GM19438 (cell line): Measurements from ENCODE around the gene ZNF337.
"Not testable (repeated sequence)": the region's sequence is repeated elsewhere in the genome, so short reads cannot be mapped to it uniquely, and the experiment has no call there.

Experiments
- ATAC-seq: cut with Tn5 transposase; IDR thresholded peaks from one replicate; pipeline ENCODE4 v1.9.1; 2021; ENCODE audit warnings: low read depth; ENCODE audit not compliant: unreplicated experiment

The ZNF337 gene

DNA sequence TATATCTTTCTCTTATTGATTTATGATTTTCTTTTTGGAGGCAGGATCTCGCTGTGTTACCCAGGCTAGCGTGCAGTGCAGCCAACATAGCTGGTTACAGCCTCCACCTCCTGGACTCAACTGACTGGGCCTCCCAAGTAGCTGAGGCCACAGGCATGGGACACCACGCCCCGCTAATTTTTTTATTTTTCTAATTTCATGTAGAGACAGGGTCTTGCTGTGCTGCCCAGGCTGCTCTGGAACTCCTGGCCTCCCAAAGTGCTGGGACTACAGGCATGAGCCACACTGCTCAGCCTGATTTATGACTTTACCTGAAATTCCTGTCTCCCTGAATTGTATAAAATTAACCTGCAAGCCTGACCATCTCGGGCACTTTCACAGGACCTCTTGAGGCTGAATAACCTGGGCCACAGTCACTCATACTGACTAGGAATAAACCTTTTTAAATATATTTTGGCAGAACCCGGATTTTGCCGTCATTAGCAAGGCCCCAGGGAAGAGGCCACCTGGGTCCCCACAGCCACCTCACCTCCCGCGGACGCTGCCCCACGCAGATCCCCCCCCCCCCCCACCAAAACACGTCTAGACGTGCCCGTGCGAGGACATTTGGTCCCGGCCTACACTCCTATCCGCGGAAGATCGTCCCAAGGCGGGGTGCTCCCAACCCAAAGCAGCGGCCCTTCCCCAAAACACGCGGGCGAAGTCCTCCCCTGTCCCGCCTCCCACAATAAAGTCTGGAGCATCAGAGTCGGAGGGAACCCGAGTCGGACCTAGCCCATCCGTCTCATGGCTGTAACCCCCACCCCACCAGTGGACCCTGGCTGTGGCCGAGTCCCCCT is 902 bp downstream of the ZNF337 start:
- peak; percentile 9 for ATAC-seq

DNA sequence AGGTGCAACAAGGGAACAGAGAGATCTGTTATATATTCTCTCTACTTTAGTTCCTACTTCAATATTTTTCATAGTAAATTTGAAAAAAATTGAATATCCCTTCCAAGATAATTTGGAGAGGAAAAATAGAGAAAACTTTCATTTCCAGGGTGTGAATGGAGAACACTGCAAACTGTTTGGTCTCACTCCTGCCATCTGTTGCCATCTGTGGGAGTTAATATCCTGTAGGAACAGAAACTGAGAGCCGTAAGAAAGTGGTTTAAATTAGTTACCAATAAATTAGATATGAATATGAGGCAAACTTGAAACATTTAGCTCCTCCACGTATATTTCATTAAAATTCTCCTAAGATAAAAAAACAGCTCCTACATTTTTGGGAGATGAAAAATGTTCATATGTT is 4.2 kb downstream of the ZNF337 start:
- no peak for ATAC-seq

DNA sequence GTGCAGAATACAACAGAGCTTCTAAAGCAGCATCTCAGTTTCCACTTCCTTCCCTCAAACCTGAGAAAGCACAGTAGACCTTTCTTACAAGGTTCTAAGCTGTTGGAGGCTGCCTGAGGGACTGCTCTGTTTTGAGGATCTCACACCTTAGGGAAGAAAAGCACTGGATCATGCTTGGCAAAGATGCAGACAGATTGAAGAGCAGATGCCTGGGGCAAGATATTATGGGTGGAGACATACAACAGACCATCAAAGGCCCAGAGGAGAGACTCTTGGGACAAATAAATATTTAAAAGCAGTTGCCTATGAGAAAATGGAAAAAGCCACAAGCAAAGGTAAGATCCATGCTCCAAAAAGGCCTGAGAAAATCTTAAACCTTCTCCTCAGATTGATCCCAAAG is 6.2 kb downstream of the ZNF337 start:
- ATAC-seq: no peak

DNA sequence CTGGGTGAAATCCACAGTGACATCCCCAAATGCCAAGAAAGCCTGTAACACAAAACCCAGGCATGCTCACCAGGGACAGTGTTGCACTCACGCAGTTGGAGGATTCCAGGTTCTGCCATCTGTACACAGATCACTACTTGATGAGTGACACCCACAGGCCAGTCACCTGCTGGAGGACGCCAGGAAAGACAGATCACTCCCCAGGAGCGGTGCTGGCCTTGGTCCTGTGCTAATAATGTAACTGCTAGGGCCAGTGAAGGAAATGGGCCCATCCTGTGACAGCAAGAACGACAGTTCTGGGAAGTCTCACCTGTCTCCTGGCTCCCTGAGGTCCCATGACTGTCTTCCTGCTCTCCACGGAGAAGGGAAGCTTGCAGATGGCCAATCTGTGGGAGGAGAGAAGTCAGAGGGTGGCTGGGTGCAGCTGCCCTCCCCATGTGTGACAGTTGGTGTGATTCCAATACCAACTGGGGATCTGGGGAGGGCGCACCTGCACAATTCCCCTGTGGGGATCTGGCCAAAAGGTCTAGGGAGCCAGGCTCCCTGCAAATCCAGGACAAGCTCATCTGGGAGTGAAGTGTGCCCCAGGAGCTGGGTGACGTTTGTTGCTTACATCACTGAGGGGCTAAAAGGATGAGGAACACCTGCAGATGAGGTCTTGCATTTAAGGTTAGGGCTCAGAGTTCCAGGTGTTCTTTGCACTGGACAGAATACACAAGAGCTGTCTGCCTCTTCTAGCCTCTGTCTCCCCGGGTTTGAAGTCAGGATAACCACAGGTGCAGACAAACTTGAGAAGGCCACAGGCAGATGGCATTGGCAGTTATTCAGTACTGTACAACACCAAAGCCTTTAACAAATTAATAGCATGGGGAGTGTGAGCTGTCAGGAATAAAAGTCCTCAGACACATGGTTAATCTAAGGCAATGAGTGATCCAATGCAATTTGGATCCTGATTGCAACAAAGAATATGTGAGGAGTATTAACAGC is 10.3 kb downstream of the ZNF337 start:
- ATAC-seq: peak; percentile 40

DNA sequence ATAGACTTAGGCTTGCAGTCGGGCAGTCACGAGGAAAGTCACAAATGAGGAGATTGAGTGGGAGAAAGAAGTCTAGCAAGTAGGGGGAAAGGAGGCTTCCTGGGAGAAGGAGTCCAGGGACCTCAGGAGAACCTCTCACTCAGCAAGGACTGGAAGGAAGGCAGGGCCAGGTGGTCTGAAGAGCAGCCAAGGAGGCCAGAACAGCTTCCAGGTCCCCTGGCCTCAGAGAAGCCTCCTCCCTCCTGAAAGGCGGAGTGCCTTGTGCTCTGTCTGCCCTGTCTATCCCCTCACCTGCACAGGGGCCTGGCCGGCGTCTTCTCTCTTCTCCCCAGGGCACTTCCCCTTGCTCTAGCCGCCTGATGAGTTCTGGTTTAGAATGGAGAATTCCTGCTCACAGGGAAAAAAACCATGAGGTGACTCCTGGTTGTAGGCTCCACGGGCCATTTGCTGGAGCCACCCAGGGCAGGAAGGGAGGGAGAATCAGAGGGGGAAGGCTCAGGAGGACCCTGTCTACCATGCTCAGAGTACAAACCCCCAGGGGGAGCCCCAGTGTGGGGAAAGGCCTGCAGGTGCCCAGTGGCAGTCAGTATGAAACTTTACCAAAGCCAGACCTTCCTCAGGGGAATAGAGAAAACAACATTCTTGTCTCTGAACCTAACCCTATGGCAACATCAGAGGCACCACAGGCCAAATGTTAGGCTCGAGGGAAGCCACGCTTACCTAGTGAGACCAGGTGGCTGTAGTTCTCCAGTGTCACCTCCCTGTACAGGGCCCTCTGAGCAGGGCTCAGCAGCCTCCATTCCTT is 11.2 kb downstream of the ZNF337 start:
- ATAC-seq: peak; percentile 81

DNA sequence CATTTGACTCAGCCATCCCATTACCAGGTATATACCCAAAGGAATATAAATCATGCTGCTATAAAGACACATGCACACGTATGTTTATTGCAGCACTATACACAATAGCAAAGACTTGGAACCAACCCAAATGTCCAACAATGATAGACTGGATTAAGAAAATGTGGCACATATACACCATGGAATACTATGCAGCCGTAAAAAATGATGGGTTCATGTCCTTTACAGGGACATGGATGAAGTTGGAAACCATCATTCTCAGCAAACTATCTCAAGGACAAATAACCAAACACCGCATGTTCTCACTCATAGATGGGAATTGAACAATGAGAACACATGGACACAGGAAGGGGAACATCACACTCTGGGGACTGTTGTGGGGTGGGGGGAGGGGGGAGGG is 12.8 kb downstream of the ZNF337 start:
- not testable (repeated sequence) for ATAC-seq

DNA sequence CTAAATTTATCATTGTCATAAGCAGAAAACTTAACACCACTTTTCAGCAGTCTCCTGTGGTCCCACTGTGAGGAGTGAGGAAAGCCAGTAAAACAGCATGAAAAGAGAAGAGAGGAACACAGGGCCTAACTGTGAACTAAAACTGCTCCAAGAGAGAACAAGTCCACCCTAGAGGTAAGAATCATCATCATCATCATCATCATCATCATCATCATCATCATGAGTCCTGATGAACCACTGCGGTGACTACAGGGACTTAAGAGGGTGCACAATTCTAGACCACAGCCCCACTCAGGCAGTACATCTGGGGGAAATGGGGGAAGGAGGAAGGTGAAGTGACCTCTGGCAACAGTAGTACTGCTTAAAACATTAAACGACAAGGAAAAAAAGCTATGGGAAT is 13.6 kb downstream of the ZNF337 start:
- no peak for ATAC-seq

DNA sequence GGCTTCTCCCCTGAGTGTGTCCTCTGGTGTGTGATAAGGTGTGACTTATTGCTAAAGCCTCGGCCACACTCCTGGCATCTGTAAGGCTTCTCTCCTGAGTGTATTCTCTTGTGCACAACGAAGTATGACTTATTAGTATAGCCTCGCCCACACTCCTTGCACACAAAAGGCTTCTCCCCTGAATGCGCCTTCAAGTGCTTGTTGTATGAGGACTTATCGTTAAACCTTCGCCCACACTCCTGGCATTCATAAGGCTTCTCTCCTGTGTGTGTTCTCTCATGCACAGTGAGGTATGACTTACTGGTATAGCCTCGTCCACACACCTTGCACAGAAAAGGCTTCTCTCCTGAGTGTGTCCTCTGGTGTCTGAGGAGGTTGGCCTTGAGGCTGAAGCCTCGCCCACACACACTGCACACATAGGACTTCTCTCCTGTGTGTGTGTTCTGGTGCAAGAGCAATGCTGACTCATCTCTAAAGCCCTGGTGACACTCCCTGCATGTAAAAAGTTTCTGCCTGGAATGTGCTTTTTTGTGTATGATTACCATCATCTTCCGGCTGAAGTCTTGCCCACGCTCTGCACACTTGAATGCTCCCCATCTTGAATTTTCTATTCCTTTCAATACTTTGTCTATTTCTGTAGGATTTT is 20.4 kb downstream of the ZNF337 start:
- ATAC-seq: no peak

DNA sequence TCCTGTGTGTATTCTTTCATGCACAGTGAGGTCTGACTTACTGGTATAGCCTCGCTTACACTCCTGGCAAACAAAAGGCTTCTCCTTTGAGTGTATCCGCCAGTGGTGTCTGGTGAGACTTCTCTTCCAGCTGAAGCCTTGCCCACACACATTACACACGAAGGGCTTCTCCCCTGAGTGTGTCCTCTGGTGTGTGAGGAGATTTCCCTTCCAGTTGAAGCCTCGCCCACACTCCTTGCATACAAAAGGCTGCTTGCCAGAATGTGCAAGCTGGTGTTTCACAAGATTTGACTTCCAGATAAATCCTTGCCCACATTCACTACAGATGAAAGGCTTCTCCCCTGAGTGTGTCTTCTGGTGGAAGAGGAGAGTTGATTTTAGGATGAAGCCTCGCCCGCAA is 21.5 kb downstream of the ZNF337 start:
- no peak for ATAC-seq

DNA sequence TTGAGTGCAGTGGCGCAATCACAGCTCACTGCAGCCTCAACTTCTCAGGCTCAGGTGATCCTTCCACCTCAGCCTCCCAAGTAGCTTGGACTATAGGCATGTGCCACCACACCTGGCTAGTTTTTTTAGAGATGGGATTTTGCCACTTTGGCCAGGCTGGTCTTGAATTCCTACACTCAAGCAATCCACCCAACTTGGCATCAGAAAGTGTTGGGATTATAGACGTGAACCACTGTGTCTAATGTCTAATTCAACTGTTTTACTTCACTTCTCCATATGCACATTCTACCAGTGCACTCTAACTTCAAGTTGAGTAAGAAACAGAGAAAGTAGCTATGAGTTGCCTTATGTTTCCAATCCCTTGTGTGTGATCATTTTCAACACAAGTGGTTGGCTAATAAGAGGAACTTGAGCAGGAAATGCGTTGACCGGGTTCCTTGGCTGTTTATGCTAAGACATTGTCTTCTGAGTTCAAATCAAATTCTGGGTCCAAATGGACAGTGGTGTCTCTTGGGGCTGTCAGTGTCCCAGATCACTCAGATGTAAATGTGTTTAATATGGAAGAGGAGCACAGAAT is 23.9 kb downstream of the ZNF337 start:
- no peak for ATAC-seq

DNA sequence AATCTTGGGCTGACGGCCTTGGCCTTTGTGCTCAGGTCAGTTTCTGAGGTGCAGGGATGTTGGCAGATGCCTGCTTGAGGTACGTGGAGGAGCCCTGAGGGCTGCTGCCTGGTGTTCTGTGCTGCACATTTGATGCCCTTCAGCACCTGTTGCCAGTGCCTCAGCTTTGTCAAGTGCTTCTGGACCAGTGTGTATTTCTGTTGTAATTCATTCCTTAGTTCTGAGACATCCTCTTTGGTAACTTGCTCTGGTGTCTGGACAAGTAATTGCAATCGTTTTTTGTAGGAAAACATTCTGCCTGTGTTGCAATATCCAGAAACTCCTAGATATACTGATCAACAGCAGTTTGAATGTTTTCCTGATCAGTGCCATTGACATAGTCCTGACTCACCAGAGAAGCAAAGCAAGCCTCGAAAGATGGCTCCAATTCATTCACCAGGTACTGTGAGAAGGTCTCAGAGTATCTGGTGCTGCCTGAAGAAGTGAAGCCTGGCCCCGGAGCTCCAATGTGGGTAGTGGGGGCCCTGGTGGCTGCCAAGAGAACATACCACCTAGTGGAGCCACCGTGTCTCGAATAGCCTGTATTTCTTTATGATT is 26.7 kb downstream of the ZNF337 start:
- no peak for ATAC-seq

DNA sequence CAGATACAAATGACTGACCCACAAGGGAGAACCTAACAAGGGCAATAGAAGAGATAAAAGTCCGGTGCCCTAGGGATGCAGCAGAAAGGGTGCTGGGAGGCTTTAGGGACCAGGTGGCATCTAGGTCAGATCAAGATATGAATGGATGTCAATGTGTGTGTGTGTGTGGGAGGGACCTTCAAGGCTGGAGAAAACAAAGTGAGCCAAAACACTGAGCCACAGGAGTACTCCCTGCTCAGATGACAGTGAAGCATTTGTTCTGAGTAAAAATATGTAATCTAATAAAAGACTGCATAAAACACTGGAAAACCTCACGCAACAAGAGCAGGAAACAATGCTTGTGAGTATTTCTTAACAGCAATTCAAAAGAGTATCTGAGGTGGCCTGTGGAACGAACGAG is 28.2 kb downstream of the ZNF337 start:
- ATAC-seq: no peak

DNA sequence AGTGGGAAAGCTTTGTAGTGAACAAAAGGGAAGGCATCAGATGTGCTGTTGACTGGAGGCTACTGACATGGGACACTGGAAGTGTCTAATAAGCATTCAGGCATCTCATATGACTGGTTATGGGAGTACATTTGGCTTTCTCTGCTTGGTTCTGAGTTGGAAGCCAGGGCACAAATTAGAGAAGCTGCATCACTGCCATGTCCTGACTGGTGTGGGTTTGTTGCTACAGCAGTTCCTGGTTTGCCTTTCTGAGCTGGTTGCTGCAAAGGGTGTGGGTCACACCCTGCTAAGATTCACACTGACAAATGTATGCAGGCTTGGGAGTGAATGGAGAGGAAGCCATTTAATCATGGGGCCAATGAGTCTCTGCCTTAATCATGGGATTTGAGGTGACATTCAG is 36.7 kb downstream of the ZNF337 start:
- ATAC-seq: no peak

DNA sequence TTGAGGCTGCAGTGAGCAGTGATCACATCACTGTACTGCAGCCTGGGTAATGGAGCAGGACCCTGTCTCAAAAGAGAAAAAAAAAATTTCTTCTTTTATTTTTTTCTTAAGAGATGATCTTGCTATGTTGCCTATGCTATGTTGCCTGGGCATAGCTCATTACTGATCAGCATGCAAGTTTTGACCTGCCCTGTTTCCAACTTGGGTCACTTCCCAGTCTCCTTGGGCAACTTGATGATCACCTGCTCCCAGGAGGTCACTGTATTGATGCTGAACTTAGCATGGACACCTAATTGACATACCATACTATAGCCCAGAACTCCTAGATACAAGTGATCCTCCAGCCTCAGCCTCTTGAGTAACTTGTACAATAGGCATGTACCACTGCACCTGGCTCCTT is 42.2 kb downstream of the ZNF337 start:
- no peak for ATAC-seq

DNA sequence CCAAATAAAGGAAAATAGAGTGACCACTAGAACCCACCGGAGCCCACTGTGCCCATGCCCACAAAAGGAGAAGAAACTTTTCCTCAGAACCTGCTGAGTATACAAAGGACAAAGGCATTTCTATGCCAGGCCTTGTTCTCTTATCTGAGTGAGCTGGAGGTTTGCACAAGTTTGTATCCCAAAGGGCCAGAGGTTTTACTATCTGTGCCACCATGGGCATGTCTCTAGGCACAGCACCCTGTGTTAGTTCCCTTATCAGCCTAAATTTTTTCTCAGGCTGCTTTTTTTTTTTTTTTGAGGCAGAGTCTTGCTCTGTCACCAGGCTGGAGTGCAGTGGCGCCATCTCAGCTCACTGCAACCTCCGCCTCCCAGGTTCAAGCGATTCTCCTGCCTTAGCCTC is 43.8 kb downstream of the ZNF337 start:
- not testable (repeated sequence) for ATAC-seq

DNA sequence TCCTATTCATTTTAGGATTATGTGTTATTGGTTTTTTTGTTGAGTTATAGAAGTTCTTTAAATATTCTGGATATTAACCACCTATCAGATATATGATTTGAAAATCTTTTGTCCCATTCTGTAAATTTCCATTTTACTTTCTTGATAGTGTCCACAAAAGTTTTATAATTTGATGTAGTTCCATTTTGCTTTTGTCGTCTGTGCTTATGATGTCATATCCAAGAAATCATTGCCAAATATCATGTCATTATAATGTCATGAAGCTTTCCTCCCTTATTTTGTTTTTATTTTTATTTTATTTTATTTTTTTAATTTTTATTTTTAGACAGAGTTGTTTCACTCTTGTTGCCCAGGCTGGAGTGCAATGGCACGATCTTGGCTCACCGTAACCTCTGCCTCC is 51.8 kb downstream of the ZNF337 start:
- no peak for ATAC-seq

DNA sequence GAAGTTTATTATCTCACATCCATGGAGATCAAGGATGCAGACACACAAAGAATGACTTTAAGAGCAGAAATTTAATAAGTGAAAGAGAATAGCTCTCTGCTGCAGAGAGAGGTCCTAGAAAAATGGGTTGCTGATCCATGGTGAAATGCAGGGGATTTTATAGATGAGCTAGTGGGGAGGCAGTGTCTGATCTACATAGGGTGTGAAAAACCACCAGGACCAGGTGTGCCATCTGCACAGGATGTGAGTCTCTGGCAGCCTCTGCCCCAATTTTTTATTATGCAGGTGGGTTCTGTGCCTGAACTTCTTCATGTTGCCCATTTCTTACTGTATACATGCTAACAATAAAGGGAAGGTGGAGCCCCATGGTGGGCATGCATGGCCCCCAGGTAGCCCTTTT is 52.9 kb downstream of the ZNF337 start:
- ATAC-seq: no peak

DNA sequence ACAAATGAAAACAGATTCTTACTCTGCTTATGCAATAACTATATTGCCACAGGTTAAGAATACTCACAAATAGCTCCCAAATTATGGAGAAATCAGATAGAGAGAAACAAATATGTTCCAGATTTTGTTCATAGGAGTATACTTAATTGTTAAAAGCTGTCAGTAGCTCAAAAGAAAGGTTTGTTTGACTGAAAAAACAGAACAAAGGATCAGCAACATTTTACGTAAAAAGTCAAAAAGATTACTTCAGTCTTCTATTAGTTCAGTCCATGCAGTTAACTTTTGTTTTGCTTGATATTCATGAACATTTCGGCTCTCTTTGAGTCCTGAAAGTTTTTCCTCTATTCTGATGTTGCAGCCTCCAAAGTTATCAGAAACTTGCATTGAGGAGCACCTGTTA is 59.4 kb downstream of the ZNF337 start:
- no peak for ATAC-seq

DNA sequence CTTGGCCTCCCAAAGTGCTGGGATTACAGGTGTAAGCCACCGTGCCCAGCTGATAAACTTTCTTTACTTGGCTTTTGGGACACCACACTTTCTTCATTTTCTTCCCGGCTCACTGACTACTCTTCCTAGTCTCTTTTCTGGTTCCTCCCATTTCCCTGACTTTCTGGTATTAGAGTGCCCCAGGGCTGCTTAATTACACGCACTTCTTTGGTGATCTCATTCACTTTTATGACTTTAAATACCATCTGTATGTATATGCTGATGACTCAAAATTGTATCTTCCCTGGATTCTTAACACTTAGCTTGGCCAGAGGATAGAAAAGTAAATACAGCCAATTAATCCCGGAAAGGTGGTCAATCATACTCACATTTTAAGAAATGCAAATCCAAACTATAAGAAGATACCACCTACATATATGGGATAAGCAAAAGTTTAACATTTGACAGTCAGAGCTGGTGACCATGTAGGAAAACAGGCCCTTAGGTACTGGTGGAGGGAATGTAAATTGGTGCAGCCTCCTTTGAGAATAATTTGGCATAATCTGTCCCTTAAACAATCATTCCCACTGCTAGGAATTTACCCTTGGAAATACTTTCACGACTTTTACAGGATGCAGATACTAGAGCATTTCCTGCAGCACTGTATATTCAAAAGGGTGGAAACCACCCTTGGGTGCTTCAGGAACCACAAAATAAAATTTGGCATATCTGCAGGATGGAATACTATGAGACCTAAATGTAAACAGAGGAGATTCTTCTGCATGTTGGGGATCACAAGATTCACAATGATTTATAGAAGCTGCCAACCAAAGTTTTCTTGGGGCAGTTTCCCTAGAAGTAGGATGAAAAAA is 63.5 kb downstream of the ZNF337 start:
- no peak for ATAC-seq
